ENCODE results near the gene KRT34. TPM values are rescaled to one million over a fixed set of nuclear protein-coding genes. Genes with fewer than 3 reads are reported as not detected.

KRT34 gene
- total RNA-seq, 1 donor, result 11.2 TPM

- Histone ChIP-seq H2AFZ (ENCODE audit: low read length) (no peak overlapping the region), H3K27me3 (ENCODE audit: insufficient read depth, low read length) (no peaks in the 10 kb centered on the region), H3K4me3 (ENCODE audit: insufficient read depth, low read length) (no peak overlapping the region), H3K79me2 (ENCODE audit: insufficient read depth, low read length) (no peaks in the 10 kb centered on the region), H3K27ac (ENCODE audit: low read depth, low read length) (no peak overlapping the region), H4K20me1 (ENCODE audit: insufficient read depth, low read length) (no peaks in the 10 kb centered on the region), H3K36me3 (ENCODE audit: insufficient read depth, low read length) (no peaks in the 10 kb centered on the region), H3K4me1 (ENCODE audit: insufficient read depth, low read length) (peaks cover 17% of the 10 kb centered on the region), H3K9me3 (ENCODE audit: low read depth, low read length) (no peaks in the 10 kb centered on the region), H3K4me2 (ENCODE audit: insufficient read depth, low read length) (no peak overlapping the region)
- no peak for DNase-seq (ENCODE audit: insufficient read length, low spot score, missing footprints)
- no peak for TF ChIP-seq CTCF (IDR thresholded peaks at IDR 0.05; ENCODE audit: extremely low read depth, low read depth, low read length)
These were observed 39.5 kb upstream of the KRT34 start for GRCh38 chr17:41421617-41422016.

- no peak overlapping the region for H2AFZ ChIP-seq (ENCODE audit: low read length)
- H3K4me2 ChIP-seq (ENCODE audit: insufficient read depth, low read length), result no peak overlapping the region
- H3K9me3 ChIP-seq (ENCODE audit: low read depth, low read length), result no peaks in the 10 kb centered on the region
- DNase-seq (ENCODE audit: insufficient read length, low spot score, missing footprints), result no peak
- no peak overlapping the region for H3K4me3 ChIP-seq (ENCODE audit: insufficient read depth, low read length)
- H4K20me1 ChIP-seq (ENCODE audit: insufficient read depth, low read length), result no peaks in the 10 kb centered on the region
- H3K27me3 ChIP-seq (ENCODE audit: insufficient read depth, low read length), result no peaks in the 10 kb centered on the region
- no peaks in the 10 kb centered on the region for H3K36me3 ChIP-seq (ENCODE audit: insufficient read depth, low read length)
- peaks cover 22% of the 10 kb centered on the region for H3K4me1 ChIP-seq (ENCODE audit: insufficient read depth, low read length)
- no peak overlapping the region for H3K27ac ChIP-seq (ENCODE audit: low read depth, low read length)
- no peak for TF ChIP-seq CTCF (IDR thresholded peaks at IDR 0.05; ENCODE audit: extremely low read depth, low read depth, low read length)
- no peaks in the 10 kb centered on the region for H3K79me2 ChIP-seq (ENCODE audit: insufficient read depth, low read length)
These were observed 39.0 kb upstream of the KRT34 start for GRCh38 chr17:41421116-41421515.

GRCh38 chr17:41420134-41420533 is 38.0 kb upstream of the KRT34 start:
- Histone ChIP-seq H3K9me3 (ENCODE audit: low read depth, low read length) (no peaks in the 10 kb centered on the region), H3K4me1 (ENCODE audit: insufficient read depth, low read length) (peaks cover 31% of the 10 kb centered on the region), H2AFZ (ENCODE audit: low read length) (no peak overlapping the region), H3K4me3 (ENCODE audit: insufficient read depth, low read length) (no peak overlapping the region), H3K36me3 (ENCODE audit: insufficient read depth, low read length) (no peaks in the 10 kb centered on the region), H4K20me1 (ENCODE audit: insufficient read depth, low read length) (no peaks in the 10 kb centered on the region), H3K27me3 (ENCODE audit: insufficient read depth, low read length) (no peaks in the 10 kb centered on the region), H3K79me2 (ENCODE audit: insufficient read depth, low read length) (no peaks in the 10 kb centered on the region), H3K27ac (ENCODE audit: low read depth, low read length) (no peak overlapping the region), H3K4me2 (ENCODE audit: insufficient read depth, low read length) (no peak overlapping the region)
- no peak for TF ChIP-seq CTCF (IDR thresholded peaks at IDR 0.05; ENCODE audit: extremely low read depth, low read depth, low read length)
- DNase-seq (ENCODE audit: insufficient read length, low spot score, missing footprints), result no peak

GRCh38 chr17:41419716-41420115 is 37.6 kb upstream of the KRT34 start:
- H3K27me3 ChIP-seq (ENCODE audit: insufficient read depth, low read length), result no peaks in the 10 kb centered on the region
- no peak overlapping the region for H3K4me2 ChIP-seq (ENCODE audit: insufficient read depth, low read length)
- no peak for DNase-seq (ENCODE audit: insufficient read length, low spot score, missing footprints)
- H3K27ac ChIP-seq (ENCODE audit: low read depth, low read length), result no peak overlapping the region
- no peaks in the 10 kb centered on the region for H4K20me1 ChIP-seq (ENCODE audit: insufficient read depth, low read length)
- H3K4me3 ChIP-seq (ENCODE audit: insufficient read depth, low read length), result no peak overlapping the region
- no peaks in the 10 kb centered on the region for H3K36me3 ChIP-seq (ENCODE audit: insufficient read depth, low read length)
- no peak for TF ChIP-seq CTCF (IDR thresholded peaks at IDR 0.05; ENCODE audit: extremely low read depth, low read depth, low read length)
- H3K79me2 ChIP-seq (ENCODE audit: insufficient read depth, low read length), result no peaks in the 10 kb centered on the region
- peaks cover 31% of the 10 kb centered on the region for H3K4me1 ChIP-seq (ENCODE audit: insufficient read depth, low read length)
- no peak overlapping the region for H2AFZ ChIP-seq (ENCODE audit: low read length)
- H3K9me3 ChIP-seq (ENCODE audit: low read depth, low read length), result no peaks in the 10 kb centered on the region

Data from osteoblast (primary cell).